Measurements from ENCODE around the gene HMSD.

Gene HMSD

GRCh38 chr18:63997041-63997440, 47.9 kb downstream of the HMSD start:
- DNase-seq: no peak

- peak; percentile 17 for DNase-seq
Observed at GRCh38 chr18:63997606-63998005, 48.5 kb downstream of the HMSD start.

GRCh38 chr18:63999871-64000270, 50.8 kb downstream of the HMSD start:
- DNase-seq: no peak

- no peak for DNase-seq
Observed at GRCh38 chr18:64002581-64002980, 53.5 kb downstream of the HMSD start.

GRCh38 chr18:64009305-64009704, 60.2 kb downstream of the HMSD start:
- no peak for DNase-seq

All from T1000 (cell line).